Measurements from ENCODE around the gene CCDC106. TPM values are rescaled to one million over a fixed set of nuclear protein-coding genes. Genes with fewer than 3 reads are reported as not detected.

CCDC106 gene
- polyA plus RNA-seq, 1 donor (not counting 4 experiments of a cell fraction or from before 2014, with no cell fraction given): 3.1 TPM

DNA sequence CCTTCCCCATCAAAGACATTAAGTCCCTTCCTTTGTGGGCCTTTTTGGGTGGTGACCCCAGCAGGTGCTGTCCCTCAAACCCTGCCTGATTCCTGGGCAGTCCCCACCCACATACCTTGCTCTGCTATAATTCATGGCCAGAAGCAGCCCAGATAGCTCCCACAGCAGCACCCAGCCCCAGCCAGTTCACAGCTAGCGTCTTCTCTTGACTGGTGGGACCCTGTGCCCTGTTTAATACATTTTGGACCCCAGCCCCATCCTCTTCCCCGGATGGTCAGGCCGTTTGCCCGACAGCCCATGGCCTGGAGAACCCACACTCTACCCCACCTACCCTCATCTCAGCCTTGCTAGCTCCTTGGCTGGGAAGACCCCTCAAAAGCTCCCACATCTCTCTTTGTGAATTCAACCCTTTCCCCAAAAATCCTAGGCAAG, 2.1 kb downstream of the CCDC106 start:
- Histone ChIP-seq H3K4me2 (ENCODE audit: control insufficient read depth, extremely low read depth, insufficient read depth, low read depth, low read length) (no peak overlapping the region), H3K79me2 (ENCODE audit: control insufficient read depth, insufficient read depth, low read length) (peaks cover 11% of the 10 kb centered on the region), H3K27me3 (ENCODE audit: control insufficient read depth, extremely low read depth, insufficient read depth, low read length) (no peaks in the 10 kb centered on the region), H3K9ac (ENCODE audit: control insufficient read depth, extremely low read depth, insufficient read depth, low read length) (no peak overlapping the region), H3K27ac (ENCODE audit: control insufficient read depth, insufficient read depth, low read length) (no peak overlapping the region), H2AFZ (ENCODE audit: control insufficient read depth, low read length) (no peak overlapping the region), H3K9me1 (ENCODE audit: control insufficient read depth, extremely low read depth, insufficient read depth, low read length) (no peaks in the 10 kb centered on the region), H3K4me1 (ENCODE audit: control insufficient read depth, extremely low read depth, insufficient read depth, low read length) (peaks cover 11% of the 10 kb centered on the region), H3K36me3 (ENCODE audit: control insufficient read depth in 2 of 2, extremely low read depth in 1 of 2, insufficient read depth in 2 of 2, low read length in 2 of 2) (peaks cover 6 to 7% of the 10 kb centered on the region in 2 experiments), H4K20me1 (ENCODE audit: control insufficient read depth, extremely low read depth, insufficient read depth, low read length) (no peaks in the 10 kb centered on the region), H3K4me3 (ENCODE audit: control insufficient read depth in 2 of 3, extremely low read depth in 1 of 3, insufficient read depth in 2 of 3, low read depth in 1 of 3, low read length in 3 of 3) (no peak overlapping the region), H3K9me3 (ENCODE audit: control insufficient read depth, low read depth, low read length) (no peaks in the 10 kb centered on the region)
- dilution Hi-C loops (cut with MboI; ENCODE audit: extremely low pct_ligation_motif_present, low sequenced_read_pairs): no loop called here
- no peak for TF ChIP-seq EZH2 (IDR thresholded peaks at IDR 0.05; ENCODE audit: low read length)
- TF ChIP-seq, protein P1, sequence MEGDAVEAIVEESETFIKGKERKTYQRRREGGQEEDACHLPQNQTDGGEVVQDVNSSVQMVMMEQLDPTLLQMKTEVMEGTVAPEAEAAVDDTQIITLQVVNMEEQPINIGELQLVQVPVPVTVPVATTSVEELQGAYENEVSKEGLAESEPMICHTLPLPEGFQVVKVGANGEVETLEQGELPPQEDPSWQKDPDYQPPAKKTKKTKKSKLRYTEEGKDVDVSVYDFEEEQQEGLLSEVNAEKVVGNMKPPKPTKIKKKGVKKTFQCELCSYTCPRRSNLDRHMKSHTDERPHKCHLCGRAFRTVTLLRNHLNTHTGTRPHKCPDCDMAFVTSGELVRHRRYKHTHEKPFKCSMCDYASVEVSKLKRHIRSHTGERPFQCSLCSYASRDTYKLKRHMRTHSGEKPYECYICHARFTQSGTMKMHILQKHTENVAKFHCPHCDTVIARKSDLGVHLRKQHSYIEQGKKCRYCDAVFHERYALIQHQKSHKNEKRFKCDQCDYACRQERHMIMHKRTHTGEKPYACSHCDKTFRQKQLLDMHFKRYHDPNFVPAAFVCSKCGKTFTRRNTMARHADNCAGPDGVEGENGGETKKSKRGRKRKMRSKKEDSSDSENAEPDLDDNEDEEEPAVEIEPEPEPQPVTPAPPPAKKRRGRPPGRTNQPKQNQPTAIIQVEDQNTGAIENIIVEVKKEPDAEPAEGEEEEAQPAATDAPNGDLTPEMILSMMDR (optimal IDR thresholded peaks at IDR 0.05 in 1 of 3, IDR thresholded peaks at IDR 0.05 in 1 of 3, conservative IDR thresholded peaks at IDR 0.05 in 1 of 3; ENCODE audit: extremely low read depth in 1 of 3, insufficient read depth in 2 of 3, low read length in 3 of 3): no peak
- no peak for DNase-seq (ENCODE audit: low read depth, low spot score)
- no peak for FAIRE-seq

DNA sequence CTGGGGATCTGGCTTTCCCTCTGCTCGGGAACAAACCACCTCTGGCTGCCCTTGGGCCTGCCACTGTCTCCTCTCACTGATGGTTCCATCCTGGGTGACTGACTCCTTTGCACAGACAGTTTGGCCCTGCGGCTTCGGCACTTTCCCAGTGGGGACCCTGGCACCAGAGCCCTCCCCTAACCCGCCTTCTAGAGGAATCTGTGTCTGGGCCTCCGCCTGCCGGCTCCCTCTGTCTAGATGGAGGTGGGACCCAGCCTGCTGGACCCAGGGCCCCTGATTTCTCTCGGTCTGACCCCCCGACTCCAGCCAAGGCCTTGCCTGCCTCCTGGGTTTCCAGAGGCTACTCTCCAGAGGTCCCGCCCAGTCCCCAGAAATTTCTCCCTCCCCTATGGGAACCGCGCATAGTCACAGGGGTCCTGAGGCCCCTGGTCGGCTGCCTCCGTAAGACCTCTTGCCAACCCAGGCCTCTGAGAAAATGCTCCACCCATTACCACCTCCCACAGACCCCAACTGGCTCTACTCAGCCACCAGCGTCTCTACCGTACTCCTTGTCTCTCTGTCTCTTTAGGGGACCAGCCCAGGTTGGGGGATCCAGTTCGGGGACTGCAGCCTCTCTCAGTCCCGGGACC, 2.7 kb downstream of the CCDC106 start:
- no peak for FAIRE-seq
- Histone ChIP-seq H3K9me1 (ENCODE audit: control insufficient read depth, extremely low read depth, insufficient read depth, low read length) (no peaks in the 10 kb centered on the region), H4K20me1 (ENCODE audit: control insufficient read depth, extremely low read depth, insufficient read depth, low read length) (no peaks in the 10 kb centered on the region), H3K79me2 (ENCODE audit: control insufficient read depth, insufficient read depth, low read length) (peaks cover 11% of the 10 kb centered on the region), H3K36me3 (ENCODE audit: control insufficient read depth in 2 of 2, extremely low read depth in 1 of 2, insufficient read depth in 2 of 2, low read length in 2 of 2) (peaks cover 2 to 3% of the 10 kb centered on the region in 2 experiments), H3K4me3 (ENCODE audit: control insufficient read depth in 2 of 3, extremely low read depth in 1 of 3, insufficient read depth in 2 of 3, low read depth in 1 of 3, low read length in 3 of 3) (no peak overlapping the region), H3K9ac (ENCODE audit: control insufficient read depth, extremely low read depth, insufficient read depth, low read length) (no peak overlapping the region), H3K27ac (ENCODE audit: control insufficient read depth, insufficient read depth, low read length) (no peak overlapping the region), H3K9me3 (ENCODE audit: control insufficient read depth, low read depth, low read length) (no peaks in the 10 kb centered on the region), H3K27me3 (ENCODE audit: control insufficient read depth, extremely low read depth, insufficient read depth, low read length) (no peaks in the 10 kb centered on the region), H3K4me2 (ENCODE audit: control insufficient read depth, extremely low read depth, insufficient read depth, low read depth, low read length) (no peak overlapping the region), H2AFZ (ENCODE audit: control insufficient read depth, low read length) (no peak overlapping the region), H3K4me1 (ENCODE audit: control insufficient read depth, extremely low read depth, insufficient read depth, low read length) (peaks cover 11% of the 10 kb centered on the region)
- TF ChIP-seq, protein P1 (optimal IDR thresholded peaks at IDR 0.05 in 1 of 3, IDR thresholded peaks at IDR 0.05 in 1 of 3, conservative IDR thresholded peaks at IDR 0.05 in 1 of 3; ENCODE audit: extremely low read depth in 1 of 3, insufficient read depth in 2 of 3, low read length in 3 of 3): no peak
- no peak for TF ChIP-seq EZH2 (IDR thresholded peaks at IDR 0.05; ENCODE audit: low read length)
- dilution Hi-C loops (cut with MboI; ENCODE audit: extremely low pct_ligation_motif_present, low sequenced_read_pairs): no loop called here
- DNase-seq (ENCODE audit: low read depth, low spot score): no peak

All from keratinocyte (primary cell).